Suprapubic skin (tissue), 4 donors: ENCODE results near the gene GFOD1.

Source experiments
- EP300 ChIP-seq: sonication (generic); formaldehyde crosslinking; IDR thresholded peaks from one replicate; pipeline ENCODE4 v1.6.1; 2017; ENCODE audit warnings: antibody characterized with exemption
- POLR2A ChIP-seq, 2 donors: fragments of 450-650 bp; IDR thresholded peaks; one replicate each; pipeline ENCODE4 v1.6.1; 2017; ENCODE audit warnings: antibody characterized with exemption in 2 of 2, mild to moderate bottlenecking in 2 of 2, moderate library complexity in 2 of 2
- POLR2AphosphoS5 ChIP-seq, 3 donors: sonication (generic); formaldehyde crosslinking; IDR thresholded peaks; one replicate each; pipeline ENCODE4 v1.6.1; 2017; ENCODE audit warnings: antibody characterized with exemption in 3 of 3
- TF ChIP-seq, protein P1 (sequence below), 2 donors: fragments of 200-600 bp in 1 of 2; fragments of 450-650 bp in 1 of 2; sonication (generic) in 1 of 2; IDR thresholded peaks; one replicate each; pipeline ENCODE4 v1.5.1; 2016 to 2019; ENCODE audit warnings: antibody characterized with exemption in 2 of 2, mild to moderate bottlenecking in 1 of 2, moderate library complexity in 1 of 2

- TF ChIP-seq POLR2AphosphoS5 (IDR thresholded peaks at IDR 0.05) (no peak), EP300 (no peak), POLR2A (IDR thresholded peaks at IDR 0.05) (no peak)
- TF ChIP-seq, protein P1, sequence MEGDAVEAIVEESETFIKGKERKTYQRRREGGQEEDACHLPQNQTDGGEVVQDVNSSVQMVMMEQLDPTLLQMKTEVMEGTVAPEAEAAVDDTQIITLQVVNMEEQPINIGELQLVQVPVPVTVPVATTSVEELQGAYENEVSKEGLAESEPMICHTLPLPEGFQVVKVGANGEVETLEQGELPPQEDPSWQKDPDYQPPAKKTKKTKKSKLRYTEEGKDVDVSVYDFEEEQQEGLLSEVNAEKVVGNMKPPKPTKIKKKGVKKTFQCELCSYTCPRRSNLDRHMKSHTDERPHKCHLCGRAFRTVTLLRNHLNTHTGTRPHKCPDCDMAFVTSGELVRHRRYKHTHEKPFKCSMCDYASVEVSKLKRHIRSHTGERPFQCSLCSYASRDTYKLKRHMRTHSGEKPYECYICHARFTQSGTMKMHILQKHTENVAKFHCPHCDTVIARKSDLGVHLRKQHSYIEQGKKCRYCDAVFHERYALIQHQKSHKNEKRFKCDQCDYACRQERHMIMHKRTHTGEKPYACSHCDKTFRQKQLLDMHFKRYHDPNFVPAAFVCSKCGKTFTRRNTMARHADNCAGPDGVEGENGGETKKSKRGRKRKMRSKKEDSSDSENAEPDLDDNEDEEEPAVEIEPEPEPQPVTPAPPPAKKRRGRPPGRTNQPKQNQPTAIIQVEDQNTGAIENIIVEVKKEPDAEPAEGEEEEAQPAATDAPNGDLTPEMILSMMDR (IDR thresholded peaks at IDR 0.05): no peak
Measured at GRCh38 chr6:13439644-13440043, 47.8 kb downstream of the GFOD1 start.
